Measurements from ENCODE around the gene MYL12A. TPM values are rescaled to one million over a fixed set of nuclear protein-coding genes. Genes with fewer than 3 reads are reported as not detected.

The MYL12A gene
- total and polyA plus RNA-seq, 2 of the 13 experiments (the other 11 are each of a cell fraction or from before 2014, with no cell fraction given) = 261 to 277 TPM

GRCh38 chr18:3245853-3246634 is 1.6 kb upstream of the MYL12A start (continued):
- no peak for TF ChIP-seq ZNF138 (CRISPR knock-in tag; IDR thresholded peaks at IDR 0.05; ENCODE audit: low read depth)
- no peak for TF ChIP-seq SIX4 (CRISPR knock-in tag; IDR thresholded peaks at IDR 0.05)
- TF ChIP-seq HDAC6 (IDR thresholded peaks at IDR 0.05; ENCODE audit: low read depth, low read length) = no peak
- TF ChIP-seq, protein P1, sequence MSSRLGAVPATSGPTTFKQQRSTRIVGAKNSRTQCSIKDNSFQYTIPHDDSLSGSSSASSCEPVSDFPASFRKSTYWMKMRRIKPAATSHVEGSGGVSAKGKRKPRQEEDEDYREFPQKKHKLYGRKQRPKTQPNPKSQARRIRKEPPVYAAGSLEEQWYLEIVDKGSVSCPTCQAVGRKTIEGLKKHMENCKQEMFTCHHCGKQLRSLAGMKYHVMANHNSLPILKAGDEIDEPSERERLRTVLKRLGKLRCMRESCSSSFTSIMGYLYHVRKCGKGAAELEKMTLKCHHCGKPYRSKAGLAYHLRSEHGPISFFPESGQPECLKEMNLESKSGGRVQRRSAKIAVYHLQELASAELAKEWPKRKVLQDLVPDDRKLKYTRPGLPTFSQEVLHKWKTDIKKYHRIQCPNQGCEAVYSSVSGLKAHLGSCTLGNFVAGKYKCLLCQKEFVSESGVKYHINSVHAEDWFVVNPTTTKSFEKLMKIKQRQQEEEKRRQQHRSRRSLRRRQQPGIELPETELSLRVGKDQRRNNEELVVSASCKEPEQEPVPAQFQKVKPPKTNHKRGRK (CRISPR knock-in tag; IDR thresholded peaks at IDR 0.05) = no peak
- TF ChIP-seq ZNF343 (CRISPR knock-in tag; IDR thresholded peaks at IDR 0.05) = 0 out of 2 replicates have a peak, but pooled peaks have one; percentile 66
- TF ChIP-seq ONECUT2 (CRISPR knock-in tag; IDR thresholded peaks at IDR 0.05) = no peak; the same call in 1 of the 2 replicates
- TF ChIP-seq, protein P2, sequence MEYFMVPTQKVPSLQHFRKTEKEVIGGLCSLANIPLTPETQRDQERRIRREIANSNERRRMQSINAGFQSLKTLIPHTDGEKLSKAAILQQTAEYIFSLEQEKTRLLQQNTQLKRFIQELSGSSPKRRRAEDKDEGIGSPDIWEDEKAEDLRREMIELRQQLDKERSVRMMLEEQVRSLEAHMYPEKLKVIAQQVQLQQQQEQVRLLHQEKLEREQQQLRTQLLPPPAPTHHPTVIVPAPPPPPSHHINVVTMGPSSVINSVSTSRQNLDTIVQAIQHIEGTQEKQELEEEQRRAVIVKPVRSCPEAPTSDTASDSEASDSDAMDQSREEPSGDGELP (IDR thresholded peaks at IDR 0.05; ENCODE audit: borderline replicate concordance, low read depth) = no peak
- no peak for TF ChIP-seq ZNF564 (CRISPR knock-in tag; IDR thresholded peaks at IDR 0.05)
- TF ChIP-seq, protein P3, sequence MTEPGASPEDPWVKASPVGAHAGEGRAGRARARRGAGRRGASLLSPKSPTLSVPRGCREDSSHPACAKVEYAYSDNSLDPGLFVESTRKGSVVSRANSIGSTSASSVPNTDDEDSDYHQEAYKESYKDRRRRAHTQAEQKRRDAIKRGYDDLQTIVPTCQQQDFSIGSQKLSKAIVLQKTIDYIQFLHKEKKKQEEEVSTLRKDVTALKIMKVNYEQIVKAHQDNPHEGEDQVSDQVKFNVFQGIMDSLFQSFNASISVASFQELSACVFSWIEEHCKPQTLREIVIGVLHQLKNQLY (CRISPR knock-in tag; IDR thresholded peaks at IDR 0.05) = no peak; the same call in 1 of the 2 replicates
- TF ChIP-seq HMG20A (CRISPR knock-in tag; IDR thresholded peaks at IDR 0.05; ENCODE audit: borderline replicate concordance) = peak; percentile 32; the same call in 1 of the 2 replicates
- TF ChIP-seq ZNF749 (CRISPR knock-in tag; IDR thresholded peaks at IDR 0.05; ENCODE audit: borderline replicate concordance) = peak; percentile 15; the same call in 1 of the 2 replicates
- no peak for TF ChIP-seq MTF1 (CRISPR knock-in tag; IDR thresholded peaks at IDR 0.05)
- no peak for TF ChIP-seq ZNF670 (CRISPR knock-in tag; IDR thresholded peaks at IDR 0.05; ENCODE audit: borderline replicate concordance)
- TF ChIP-seq ZMYM3 (CRISPR knock-in tag; IDR thresholded peaks at IDR 0.05) = peak; percentile 47; the same call in 1 of the 2 replicates
- no peak for TF ChIP-seq NCOR1 (IDR thresholded peaks at IDR 0.05; ENCODE audit: borderline replicate concordance, low read length)
- peak; percentile 49; the same call in 1 of the 2 replicates for TF ChIP-seq FOXC1 (CRISPR knock-in tag; IDR thresholded peaks at IDR 0.05; ENCODE audit: borderline replicate concordance)
- peak; percentile 81; the same call in 1 of the 2 replicates for TF ChIP-seq NFKB2 (CRISPR knock-in tag; IDR thresholded peaks at IDR 0.05; ENCODE audit: borderline replicate concordance)
- no peak for TF ChIP-seq PLRG1 (conservative IDR thresholded peaks at IDR 0.05)
- peak; percentile 27; the same call in 1 of the 2 replicates for TF ChIP-seq NR2F6 (IDR thresholded peaks at IDR 0.05)
- TF ChIP-seq NR2F6 (CRISPR knock-in tag; IDR thresholded peaks at IDR 0.05) = no peak; the same call in 1 of the 2 replicates
- TF ChIP-seq, protein P4, sequence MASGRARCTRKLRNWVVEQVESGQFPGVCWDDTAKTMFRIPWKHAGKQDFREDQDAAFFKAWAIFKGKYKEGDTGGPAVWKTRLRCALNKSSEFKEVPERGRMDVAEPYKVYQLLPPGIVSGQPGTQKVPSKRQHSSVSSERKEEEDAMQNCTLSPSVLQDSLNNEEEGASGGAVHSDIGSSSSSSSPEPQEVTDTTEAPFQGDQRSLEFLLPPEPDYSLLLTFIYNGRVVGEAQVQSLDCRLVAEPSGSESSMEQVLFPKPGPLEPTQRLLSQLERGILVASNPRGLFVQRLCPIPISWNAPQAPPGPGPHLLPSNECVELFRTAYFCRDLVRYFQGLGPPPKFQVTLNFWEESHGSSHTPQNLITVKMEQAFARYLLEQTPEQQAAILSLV (CRISPR knock-in tag; IDR thresholded peaks at IDR 0.05; ENCODE audit: borderline replicate concordance) = no peak
- no peak for TF ChIP-seq ZBTB1 (CRISPR knock-in tag; IDR thresholded peaks at IDR 0.05; ENCODE audit: borderline replicate concordance)
- TF ChIP-seq, protein P5, sequence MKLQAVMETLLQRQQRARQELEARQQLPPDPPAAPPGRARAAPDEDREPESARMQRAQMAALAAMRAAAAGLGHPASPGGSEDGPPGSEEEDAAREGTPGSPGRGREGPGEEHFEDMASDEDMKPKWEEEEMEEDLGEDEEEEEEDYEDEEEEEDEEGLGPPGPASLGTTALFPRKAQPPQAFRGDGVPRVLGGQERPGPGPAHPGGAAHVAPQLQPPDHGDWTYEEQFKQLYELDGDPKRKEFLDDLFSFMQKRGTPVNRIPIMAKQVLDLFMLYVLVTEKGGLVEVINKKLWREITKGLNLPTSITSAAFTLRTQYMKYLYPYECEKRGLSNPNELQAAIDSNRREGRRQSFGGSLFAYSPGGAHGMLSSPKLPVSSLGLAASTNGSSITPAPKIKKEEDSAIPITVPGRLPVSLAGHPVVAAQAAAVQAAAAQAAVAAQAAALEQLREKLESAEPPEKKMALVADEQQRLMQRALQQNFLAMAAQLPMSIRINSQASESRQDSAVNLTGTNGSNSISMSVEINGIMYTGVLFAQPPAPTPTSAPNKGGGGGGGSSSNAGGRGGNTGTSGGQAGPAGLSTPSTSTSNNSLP (IDR thresholded peaks at IDR 0.05; ENCODE audit: low read depth, low read length) = peak; percentile 55; the same call in 1 of the 2 replicates
- no peak for TF ChIP-seq TOPORS (CRISPR knock-in tag; IDR thresholded peaks at IDR 0.05)
- peak; percentile 40; the same call in 1 of the 2 replicates for TF ChIP-seq HOXA3 (CRISPR knock-in tag; IDR thresholded peaks at IDR 0.05)
